CD4-positive, alpha-beta T cell (primary cell): ENCODE measurements around the gene SP6. TPM values are rescaled to one million over a fixed set of nuclear protein-coding genes. Genes with fewer than 3 reads are reported as not detected.
A peak's percentile ranks its signal among the peaks of the same experiment; 100 is the strongest.

Experiments
- ATAC-seq: fragments of 200-7000 bp; cut with Tn5 transposase; one replicate; pipeline ENCODE4 v1.10.0; 2022; ENCODE audit warnings: mild to moderate bottlenecking; ENCODE audit not compliant: poor library complexity
- CTCF ChIA-PET: fragments of 350-600 bp; sonication (Branson Sonifier 250); formaldehyde crosslinking; loops from one replicate; lab custom pipeline; 2021; ENCODE audit warnings: antibody characterized with exemption, inconsistent platforms; lab: Charles Lee
- POLR2A ChIA-PET: fragments of 350-600 bp; sonication (Branson Sonifier 250); formaldehyde crosslinking; loops from one replicate; lab custom pipeline; 2021; ENCODE audit warnings: antibody characterized with exemption, inconsistent platforms; lab: Charles Lee
- DNase-seq, 14 experiments: peaks; one replicate each; pipeline ENCODE4 v3.0.0-alpha.2; 2013 to 2020; ENCODE audit warnings: mixed read lengths in 2 of 14
- H3K27ac ChIP-seq, 2 donors: one replicate each; pipeline versions ENCODE4 v1.5.1 to v1.7.0; 2013; ENCODE audit warnings: low read length in 2 of 2, low read depth in 1 of 2, mild to moderate bottlenecking in 1 of 2
- H3K27me3 ChIP-seq, 2 experiments: 1 replicate in 1 of 2; 2 replicates in 1 of 2; pipeline versions ENCODE4 v1.6.1 to v1.7.0; 2013; ENCODE audit warnings: low read length in 2 of 2, control low read depth in 1 of 2, mild to moderate bottlenecking in 1 of 2, moderate library complexity in 1 of 2; ENCODE audit not compliant: insufficient read depth in 2 of 2, control insufficient read depth in 1 of 2
- H3K36me3 ChIP-seq: one replicate; pipeline ENCODE4 v1.6.1; 2013; ENCODE audit warnings: low read length, control low read depth; ENCODE audit not compliant: insufficient read depth
- H3K4me1 ChIP-seq: one replicate; pipeline ENCODE4 v1.6.1; 2013; ENCODE audit warnings: low read length, control low read depth; ENCODE audit not compliant: insufficient read depth
- H3K4me3 ChIP-seq: one replicate; pipeline ENCODE4 v1.5.1; 2013; ENCODE audit warnings: mild to moderate bottlenecking, low read length, moderate library complexity
- H3K9me3 ChIP-seq, 2 experiments: 1 replicate in 1 of 2; 2 replicates in 1 of 2; pipeline versions ENCODE4 v1.6.1 to v1.7.0; 2013; ENCODE audit warnings: low read length in 2 of 2, mild to moderate bottlenecking in 2 of 2, control low read depth in 1 of 2, moderate library complexity in 1 of 2; ENCODE audit not compliant: control insufficient read depth in 1 of 2, insufficient read depth in 1 of 2
- H3K27ac Mint-ChIP-seq: one replicate; pipeline ENCODE4 v1.8.0; 2020; ENCODE audit warnings: mixed read lengths
- H3K27me3 Mint-ChIP-seq: one replicate; pipeline ENCODE4 v1.8.0; 2021; ENCODE audit warnings: mixed read lengths
- H3K36me3 Mint-ChIP-seq: one replicate; pipeline ENCODE4 v1.8.0; 2021; ENCODE audit warnings: low read depth, mixed read lengths
- H3K4me1 Mint-ChIP-seq: one replicate; pipeline ENCODE4 v1.8.0; 2021; ENCODE audit warnings: low read depth, mixed read lengths
- H3K4me3 Mint-ChIP-seq: one replicate; pipeline ENCODE4 v1.8.0; 2020; ENCODE audit warnings: mild to moderate bottlenecking, mixed read lengths
- H3K9me3 Mint-ChIP-seq: one replicate; pipeline ENCODE4 v1.8.0; 2020; ENCODE audit warnings: mixed read lengths
- intact Hi-C, 2 experiments: fragments of 100-400 bp; cut with DNase I in 1 of 2; cut with micrococcal nuclease in 1 of 2; formaldehyde crosslinking; loops; one replicate each; pipeline versions ENCODE4 v1.15.1 to v1.9.0; 2023 to 2025; cut with DNase I, micrococcal nuclease
- total RNA-seq, 174 experiments: library from RNA in 2 of 174; stranded (reverse) in 2 of 174; gene quantifications; one replicate each; pipeline ENCODE4 v1.2.3 and lab custom pipeline; 2021 to 2026
- TF ChIP-seq, protein P1 (sequence below): fragments of 200-600 bp; IDR thresholded peaks from one replicate; pipeline ENCODE4 v1.8.0; 2022; ENCODE audit warnings: antibody characterized with exemption, mild to moderate bottlenecking

Gene SP6
- total RNA-seq, 2 experiments from 2014 or later = 0.17 to 0.27 TPM

DNA sequence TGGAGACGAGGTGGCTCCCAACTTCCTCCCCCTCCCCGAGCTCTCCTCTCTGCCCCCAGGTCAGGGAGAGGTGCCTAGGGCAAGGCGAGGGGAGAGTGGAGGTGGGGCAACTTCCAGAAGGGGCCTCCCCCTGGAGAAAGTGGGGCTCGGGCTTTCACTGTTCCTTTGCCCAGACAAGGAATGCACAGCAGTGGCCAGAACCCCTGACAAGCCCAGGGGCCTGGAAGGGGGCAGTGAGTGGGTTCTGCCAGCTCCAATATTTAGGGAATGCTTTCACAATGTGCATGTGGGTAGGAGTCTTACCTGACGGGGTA lies 33.4 kb upstream of the SP6 start:
- peaks cover 35% of the 10 kb centered on the region for H3K4me1 Mint-ChIP-seq
- Histone ChIP-seq H3K27ac (no peak overlapping the region), H3K9me3 (no peaks in the 10 kb centered on the region), H3K4me1 (peaks cover 41% of the 10 kb centered on the region), H3K36me3 (no peaks in the 10 kb centered on the region), H3K4me3 (no peak overlapping the region), H3K27me3 (no peaks in the 10 kb centered on the region)
- no peaks in the 10 kb centered on the region for H3K27me3 Mint-ChIP-seq
- H3K4me3 Mint-ChIP-seq = no peak overlapping the region
- H3K9me3 Mint-ChIP-seq = no peaks in the 10 kb centered on the region
- no peaks in the 10 kb centered on the region for H3K36me3 Mint-ChIP-seq
- ATAC-seq (no peak), DNase-seq (no peak)
- intact Hi-C loops = no loop called here
- H3K27ac Mint-ChIP-seq = no peak overlapping the region
- ChIA-PET CTCF (interaction anchor here (1.9 kb wide), 2 partner anchors 37 to 41 kb away, joined by 6 to 10 read pairs; no protein-coding TSS in a partner anchor), POLR2A (interaction anchor here (1.0 to 3.3 kb wide), 4 partner anchors 11 to 86 kb away, joined by 3 to 14 read pairs (median 4); partner anchors contain the start of genes CDK5RAP3, SCRN2 and SP2)
- TF ChIP-seq, protein P1, sequence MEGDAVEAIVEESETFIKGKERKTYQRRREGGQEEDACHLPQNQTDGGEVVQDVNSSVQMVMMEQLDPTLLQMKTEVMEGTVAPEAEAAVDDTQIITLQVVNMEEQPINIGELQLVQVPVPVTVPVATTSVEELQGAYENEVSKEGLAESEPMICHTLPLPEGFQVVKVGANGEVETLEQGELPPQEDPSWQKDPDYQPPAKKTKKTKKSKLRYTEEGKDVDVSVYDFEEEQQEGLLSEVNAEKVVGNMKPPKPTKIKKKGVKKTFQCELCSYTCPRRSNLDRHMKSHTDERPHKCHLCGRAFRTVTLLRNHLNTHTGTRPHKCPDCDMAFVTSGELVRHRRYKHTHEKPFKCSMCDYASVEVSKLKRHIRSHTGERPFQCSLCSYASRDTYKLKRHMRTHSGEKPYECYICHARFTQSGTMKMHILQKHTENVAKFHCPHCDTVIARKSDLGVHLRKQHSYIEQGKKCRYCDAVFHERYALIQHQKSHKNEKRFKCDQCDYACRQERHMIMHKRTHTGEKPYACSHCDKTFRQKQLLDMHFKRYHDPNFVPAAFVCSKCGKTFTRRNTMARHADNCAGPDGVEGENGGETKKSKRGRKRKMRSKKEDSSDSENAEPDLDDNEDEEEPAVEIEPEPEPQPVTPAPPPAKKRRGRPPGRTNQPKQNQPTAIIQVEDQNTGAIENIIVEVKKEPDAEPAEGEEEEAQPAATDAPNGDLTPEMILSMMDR = no peak

DNA sequence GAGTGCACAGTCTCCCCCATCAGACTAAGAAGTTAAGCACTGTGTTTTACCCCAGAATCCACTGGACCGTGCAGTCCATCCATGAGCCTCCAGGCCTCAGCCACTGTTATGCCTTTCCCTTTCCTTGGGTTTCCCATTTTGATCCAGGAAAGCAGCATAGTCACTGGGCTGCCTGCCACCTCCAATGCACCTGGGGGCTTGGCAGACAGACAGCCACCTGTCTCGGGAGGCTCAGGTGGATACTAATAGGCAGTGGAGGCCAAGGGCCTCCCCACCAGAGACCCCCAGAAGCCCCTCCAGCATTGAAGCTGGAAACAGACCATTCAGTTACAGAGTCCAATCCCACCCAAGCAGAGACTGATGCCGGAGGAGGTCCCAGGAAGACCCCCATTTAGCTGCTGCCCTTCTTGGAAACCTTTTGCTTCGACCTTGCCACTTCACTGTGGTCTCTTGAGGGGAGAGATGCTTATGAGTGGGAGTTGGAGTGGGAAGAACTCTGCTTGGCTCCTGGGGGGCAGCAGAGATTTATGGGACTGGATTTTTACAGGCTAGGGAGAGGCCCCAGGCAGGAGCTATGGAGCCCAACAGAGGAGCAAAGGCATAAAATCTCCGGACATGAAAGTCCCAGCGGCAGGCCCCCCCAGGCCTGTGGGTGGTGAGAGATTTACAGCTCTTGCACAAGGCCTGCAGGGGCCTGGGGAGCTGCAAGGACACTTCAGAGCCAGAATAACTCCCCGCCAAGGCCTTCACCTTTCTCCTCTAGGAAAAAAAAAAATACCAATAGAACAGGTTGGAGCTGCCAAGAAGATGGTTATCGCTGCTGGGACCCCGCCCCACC lies 32.8 kb upstream of the SP6 start:
- H3K4me1 Mint-ChIP-seq = peaks cover 35% of the 10 kb centered on the region
- no peaks in the 10 kb centered on the region for H3K36me3 Mint-ChIP-seq
- ATAC-seq (no peak), DNase-seq (no peak)
- H3K4me1 ChIP-seq = peaks cover 41% of the 10 kb centered on the region
- TF ChIP-seq, protein P1 = no peak
- ChIA-PET CTCF (interaction anchor here (1.9 kb wide), 2 partner anchors 36 to 41 kb away, joined by 6 to 10 read pairs; no protein-coding TSS in a partner anchor), POLR2A (interaction anchor here (0.8 to 3.3 kb wide), 5 partner anchors 12 to 87 kb away, joined by 3 to 14 read pairs (median 3); partner anchors contain the start of genes CDK5RAP3, LRRC46, MRPL10 and SCRN2)
- no peak overlapping the region for H3K4me3 ChIP-seq
- intact Hi-C loops = no loop called here
- H3K4me3 Mint-ChIP-seq = peak overlapping the region; percentile 31
- H3K27me3 Mint-ChIP-seq = peaks cover 5% of the 10 kb centered on the region
- no peaks in the 10 kb centered on the region for H3K36me3 ChIP-seq
- H3K9me3 ChIP-seq = no peaks in the 10 kb centered on the region
- H3K27ac Mint-ChIP-seq = no peak overlapping the region
- peaks cover 0 to 2% of the 10 kb centered on the region in 2 experiments for H3K27me3 ChIP-seq
- no peak overlapping the region for H3K27ac ChIP-seq
- no peaks in the 10 kb centered on the region for H3K9me3 Mint-ChIP-seq

DNA sequence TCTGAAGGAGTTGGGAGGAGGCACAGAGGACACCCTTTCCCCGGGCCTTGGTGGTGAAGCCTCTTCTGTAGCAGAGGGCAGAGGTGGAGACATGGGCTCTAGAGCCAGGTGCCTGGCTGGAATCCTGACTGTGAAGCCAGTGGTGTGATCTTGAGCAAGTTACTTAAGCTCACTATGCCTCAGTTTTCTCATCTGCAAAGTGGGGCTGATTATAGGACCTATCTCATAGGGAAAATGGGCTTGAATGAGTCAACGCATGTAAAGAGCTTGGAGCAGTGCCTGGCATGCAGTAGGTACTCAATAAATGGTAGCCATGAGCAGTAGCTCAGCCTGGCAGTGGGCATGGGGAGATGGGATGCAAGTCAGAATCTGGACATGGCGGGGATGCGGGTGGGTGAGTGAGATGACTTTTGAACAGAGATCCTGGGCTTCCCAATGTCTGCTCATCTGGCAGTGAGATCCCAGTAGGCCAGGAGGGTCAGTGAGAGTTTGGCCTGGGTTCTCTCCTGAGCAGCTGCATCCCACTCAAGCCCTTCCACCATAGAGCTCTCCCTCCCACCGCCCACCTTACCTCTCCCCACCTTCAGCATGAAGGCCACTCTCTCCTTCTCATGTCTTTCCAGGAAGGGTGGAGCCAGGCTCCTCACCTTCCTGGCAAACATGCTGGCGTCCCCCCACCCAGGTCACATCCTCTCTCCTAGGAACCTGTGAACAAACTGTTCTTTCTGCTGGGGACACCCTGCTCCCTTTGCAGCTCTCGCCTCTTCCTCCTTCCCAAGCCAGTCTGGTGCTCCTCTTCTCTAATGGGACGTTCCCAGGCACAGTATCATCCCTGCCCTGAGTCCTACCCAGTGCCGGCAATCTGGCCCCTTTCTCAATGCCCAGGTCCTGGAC lies 32.0 kb upstream of the SP6 start:
- Mint-ChIP-seq H3K9me3 (no peaks in the 10 kb centered on the region), H3K27me3 (peaks cover 10% of the 10 kb centered on the region), H3K27ac (no peak overlapping the region), H3K4me1 (peaks cover 35% of the 10 kb centered on the region), H3K4me3 (peak overlapping the region; percentile 31), H3K36me3 (no peaks in the 10 kb centered on the region)
- H3K36me3 ChIP-seq = no peaks in the 10 kb centered on the region
- peaks cover 3 to 7% of the 10 kb centered on the region in 2 experiments for H3K27me3 ChIP-seq
- ATAC-seq (no peak), DNase-seq (no peak)
- TF ChIP-seq, protein P1 = no peak
- peaks cover 41% of the 10 kb centered on the region for H3K4me1 ChIP-seq
- intact Hi-C loops = no loop called here
- ChIA-PET CTCF (interaction anchor here (1.5 kb wide), 1 partner anchor 40 kb away, joined by 3 read pairs; no protein-coding TSS in a partner anchor), POLR2A (interaction anchor here (0.8 kb wide), 1 partner anchor 52 kb away, joined by 3 read pairs; the partner anchor contains the start of genes LRRC46 and MRPL10)
- H3K27ac ChIP-seq = no peak overlapping the region
- H3K4me3 ChIP-seq = no peak overlapping the region
- H3K9me3 ChIP-seq = no peaks in the 10 kb centered on the region
